HG03175 (cell line): Measurements from ENCODE around the gene AFAP1L2.
"Not testable (repeated sequence)": the region's sequence is repeated elsewhere in the genome, so short reads cannot be mapped to it uniquely, and the experiment has no call there.

Experiments used
- ATAC-seq: cut with Tn5 transposase; IDR thresholded peaks from one replicate; pipeline ENCODE4 v1.9.1; 2021; ENCODE audit warnings: mild to moderate bottlenecking, moderate library complexity; ENCODE audit not compliant: unreplicated experiment

Gene AFAP1L2

GRCh38 chr10:114364726-114365125 is 39.6 kb downstream of the AFAP1L2 start:
- no peak for ATAC-seq

GRCh38 chr10:114363745-114364454 is 40.4 kb downstream of the AFAP1L2 start:
- ATAC-seq = no peak

GRCh38 chr10:114362826-114363355 is 41.4 kb downstream of the AFAP1L2 start:
- no peak for ATAC-seq

GRCh38 chr10:114359953-114360345 is 44.4 kb downstream of the AFAP1L2 start:
- ATAC-seq = no peak

GRCh38 chr10:114359041-114359952 is 45.0 kb downstream of the AFAP1L2 start:
- no peak for ATAC-seq

GRCh38 chr10:114357515-114357996 is 46.7 kb downstream of the AFAP1L2 start:
- no peak for ATAC-seq

GRCh38 chr10:114356751-114357514 is 47.4 kb downstream of the AFAP1L2 start:
- ATAC-seq = no peak

GRCh38 chr10:114356126-114356525 is 48.2 kb downstream of the AFAP1L2 start:
- ATAC-seq = no peak

- ATAC-seq = no peak
These were observed 50.9 kb downstream of the AFAP1L2 start for GRCh38 chr10:114353383-114353782.

GRCh38 chr10:114352653-114353298 is 51.5 kb downstream of the AFAP1L2 start:
- ATAC-seq = no peak

GRCh38 chr10:114350751-114351150 is 53.6 kb downstream of the AFAP1L2 start:
- no peak for ATAC-seq

- ATAC-seq = no peak
These were observed 54.6 kb downstream of the AFAP1L2 start for GRCh38 chr10:114349522-114350215.

GRCh38 chr10:114349071-114349470 is 55.2 kb downstream of the AFAP1L2 start:
- ATAC-seq = not testable (repeated sequence)

GRCh38 chr10:114347791-114348190 is 56.5 kb downstream of the AFAP1L2 start:
- ATAC-seq = no peak

GRCh38 chr10:114347241-114347640 is 57.1 kb downstream of the AFAP1L2 start:
- no peak for ATAC-seq

- no peak for ATAC-seq
These were observed 57.9 kb downstream of the AFAP1L2 start for GRCh38 chr10:114346176-114347031.

GRCh38 chr10:114345701-114346100 is 58.6 kb downstream of the AFAP1L2 start:
- ATAC-seq = no peak

GRCh38 chr10:114343623-114344505 is 60.4 kb downstream of the AFAP1L2 start:
- no peak for ATAC-seq
